ENCODE measurements around the gene C1orf50.
"Not testable (repeated sequence)": the region's sequence is repeated elsewhere in the genome, so short reads cannot be mapped to it uniquely, and the experiment has no call there.

Gene C1orf50

GRCh38 chr1:42766741-42767509 lies at the start of gene C1orf50, which contains the start of gene P3H1:
Gene C1orf50 (plus strand): TSS chr1:42767249. CDS start chr1:42767312, 63 bp downstream.
Gene P3H1 (minus strand): TSS chr1:42767028. CDS start chr1:42766971, 57 bp downstream.
- DNase-seq (ENCODE audit: insufficient read length, low spot score) = peak; percentile 94
- TF ChIP-seq POLR2A (IDR thresholded peaks at IDR 0.05; ENCODE audit: low read depth, low read length) = peak; percentile 99
- peak; percentile 69 for FAIRE-seq

GRCh38 chr1:42720868-42721267 lies 46.2 kb upstream of the C1orf50 start:
- TF ChIP-seq POLR2A (IDR thresholded peaks at IDR 0.05; ENCODE audit: low read depth, low read length) = no peak
- DNase-seq (ENCODE audit: insufficient read length, low spot score) = no peak

DNA sequence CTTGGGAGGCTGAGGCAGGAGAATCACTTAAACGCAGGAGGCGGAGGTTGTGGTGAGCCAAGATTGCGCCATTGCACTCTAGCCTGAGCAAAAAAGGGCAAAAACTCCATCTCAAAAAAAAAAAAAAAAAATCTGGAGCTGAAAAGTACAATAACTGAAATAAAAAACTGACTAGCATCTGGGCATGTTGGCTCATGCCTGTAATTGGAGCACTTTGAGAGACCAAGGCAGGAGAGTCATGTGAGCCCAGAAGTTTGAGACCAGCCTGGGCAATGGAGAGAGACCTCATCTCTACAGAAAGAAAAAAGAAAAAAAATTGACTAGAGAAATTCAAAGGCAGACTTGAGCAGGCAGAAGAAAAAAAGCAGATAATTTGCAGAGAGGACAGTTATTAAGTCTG lies 45.1 kb upstream of the C1orf50 start:
- FAIRE-seq = no peak
- TF ChIP-seq POLR2A (IDR thresholded peaks at IDR 0.05; ENCODE audit: low read depth, low read length) = no peak
- no peak for DNase-seq (ENCODE audit: insufficient read length, low spot score)

More at GRCh38 chr1:42720868-42721267, 46.2 kb upstream of the C1orf50 start:
- no peak for FAIRE-seq

GRCh38 chr1:42722403-42722802 lies 44.6 kb upstream of the C1orf50 start:
- not testable (repeated sequence) for FAIRE-seq; DNase-seq (ENCODE audit: insufficient read length, low spot score)

DNA sequence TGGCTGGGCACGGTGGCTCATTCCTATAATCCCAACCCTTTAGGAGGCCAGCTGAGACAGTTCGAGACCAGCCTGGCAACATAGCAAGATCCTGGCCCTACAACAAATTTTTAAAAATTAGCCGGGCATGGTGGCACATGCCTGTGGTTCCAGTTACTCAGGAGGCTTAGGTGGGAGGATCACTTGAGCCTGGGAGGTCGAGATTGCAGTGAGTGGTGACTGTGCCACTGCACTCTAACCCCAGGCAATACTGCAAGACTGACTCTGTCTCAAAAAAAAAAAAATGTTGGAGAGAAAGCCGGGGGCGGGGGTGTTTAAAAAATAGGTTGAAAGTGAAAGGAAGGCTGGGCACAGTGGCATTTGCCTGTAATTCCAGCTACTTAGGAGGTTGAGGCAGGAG lies 43.5 kb upstream of the C1orf50 start:
- no peak for FAIRE-seq
- no peak for DNase-seq (ENCODE audit: insufficient read length, low spot score)
- no peak for TF ChIP-seq POLR2A (IDR thresholded peaks at IDR 0.05; ENCODE audit: low read depth, low read length)

- FAIRE-seq; DNase-seq (ENCODE audit: insufficient read length, low spot score): not testable (repeated sequence)
These were observed 41.2 kb upstream of the C1orf50 start for GRCh38 chr1:42725820-42726219.

DNA sequence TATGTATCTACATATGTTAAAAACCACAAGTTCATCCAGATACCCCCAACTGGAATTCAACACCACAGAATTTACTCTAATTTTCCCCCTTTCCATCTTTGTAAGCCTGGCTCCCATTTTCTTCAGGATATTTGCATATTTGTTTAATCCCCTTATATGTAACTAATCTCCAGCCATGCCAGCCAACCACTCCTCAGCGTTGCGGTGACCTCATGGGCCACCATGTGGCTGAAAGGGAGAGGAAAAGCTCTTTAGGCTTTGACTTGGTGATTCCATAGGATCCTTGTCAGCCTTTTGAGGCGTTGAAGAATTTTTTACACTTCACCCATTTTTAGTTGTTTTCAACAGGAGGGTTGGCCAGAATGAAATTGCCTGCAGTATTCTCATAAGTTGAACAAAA lies 37.0 kb upstream of the C1orf50 start:
- FAIRE-seq = no peak
- no peak for TF ChIP-seq POLR2A (IDR thresholded peaks at IDR 0.05; ENCODE audit: low read depth, low read length)
- DNase-seq (ENCODE audit: insufficient read length, low spot score) = no peak

DNA sequence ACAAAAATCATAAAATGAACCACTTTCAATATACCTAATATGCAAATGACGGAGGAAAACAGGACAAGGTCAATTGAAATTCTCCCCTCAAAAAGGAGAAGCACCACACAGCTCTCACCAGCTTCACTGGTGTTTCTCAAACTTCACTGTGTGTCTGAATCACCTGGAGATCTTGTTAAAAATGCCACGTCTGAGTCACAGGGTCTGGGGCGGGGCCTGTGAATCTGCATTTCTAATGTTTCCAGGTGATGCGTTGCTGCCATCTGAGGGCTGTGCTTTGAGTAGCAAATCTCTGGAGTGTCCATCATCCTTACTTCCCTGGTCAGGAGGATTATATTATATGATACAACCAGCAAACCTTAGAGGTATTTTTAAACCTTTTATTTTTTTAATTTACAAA lies 36.1 kb upstream of the C1orf50 start:
- no peak for TF ChIP-seq POLR2A (IDR thresholded peaks at IDR 0.05; ENCODE audit: low read depth, low read length)
- DNase-seq (ENCODE audit: insufficient read length, low spot score) (no peak), FAIRE-seq (no peak)

- TF ChIP-seq POLR2A (IDR thresholded peaks at IDR 0.05; ENCODE audit: low read depth, low read length) = no peak
- no peak for FAIRE-seq
- DNase-seq (ENCODE audit: insufficient read length, low spot score) = no peak
These were observed 35.5 kb upstream of the C1orf50 start for GRCh38 chr1:42731585-42731984.

- TF ChIP-seq POLR2A (IDR thresholded peaks at IDR 0.05; ENCODE audit: low read depth, low read length) = no peak
- no peak for FAIRE-seq
- no peak for DNase-seq (ENCODE audit: insufficient read length, low spot score)
These were observed 34.8 kb upstream of the C1orf50 start for GRCh38 chr1:42732126-42732680.

- no peak for DNase-seq (ENCODE audit: insufficient read length, low spot score)
- FAIRE-seq = no peak
- TF ChIP-seq POLR2A (IDR thresholded peaks at IDR 0.05; ENCODE audit: low read depth, low read length) = no peak
These were observed 33.4 kb upstream of the C1orf50 start for GRCh38 chr1:42733415-42734200.

DNA sequence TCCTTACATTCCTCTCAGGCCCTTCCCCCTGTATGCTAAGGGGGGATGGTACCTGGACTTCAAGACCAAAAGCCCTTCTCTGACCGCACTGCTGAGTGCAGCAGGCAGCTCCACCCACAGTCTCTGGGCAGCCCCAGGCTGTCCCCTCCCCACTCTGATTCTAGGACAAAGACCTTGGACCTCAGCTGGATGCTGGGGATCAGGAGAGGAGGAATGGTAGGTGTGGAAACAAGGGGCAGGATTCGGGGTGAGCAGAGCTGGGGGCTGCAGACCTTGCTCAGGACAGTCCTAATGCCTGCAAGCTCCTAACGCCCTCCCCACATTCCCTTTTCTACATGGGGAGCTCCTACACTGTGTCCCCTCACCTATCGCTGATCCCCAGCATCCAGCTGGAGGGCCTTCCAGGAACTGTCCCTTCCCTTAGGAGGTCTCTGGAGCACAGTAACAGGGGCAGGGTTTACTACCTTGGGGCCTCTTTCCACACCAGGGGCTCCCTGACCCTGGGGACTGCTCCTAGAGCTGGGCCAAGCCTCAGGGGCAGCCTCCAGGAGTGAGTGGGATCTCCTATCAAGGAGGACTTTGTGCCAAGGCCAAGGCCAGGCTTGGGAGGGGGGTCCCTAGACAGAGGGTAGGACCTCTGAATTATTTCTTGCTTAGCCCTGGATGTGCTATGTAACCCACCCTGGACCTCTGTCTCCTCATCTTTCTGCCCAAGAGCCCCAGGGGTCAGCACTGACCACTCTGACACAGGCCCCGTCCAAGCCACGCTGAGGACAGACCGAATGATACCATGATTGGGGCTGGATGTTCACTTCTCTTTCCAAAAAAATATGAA lies 32.6 kb upstream of the C1orf50 start:
- no peak for TF ChIP-seq POLR2A (IDR thresholded peaks at IDR 0.05; ENCODE audit: low read depth, low read length)
- FAIRE-seq (no peak), DNase-seq (ENCODE audit: insufficient read length, low spot score) (no peak)

DNA sequence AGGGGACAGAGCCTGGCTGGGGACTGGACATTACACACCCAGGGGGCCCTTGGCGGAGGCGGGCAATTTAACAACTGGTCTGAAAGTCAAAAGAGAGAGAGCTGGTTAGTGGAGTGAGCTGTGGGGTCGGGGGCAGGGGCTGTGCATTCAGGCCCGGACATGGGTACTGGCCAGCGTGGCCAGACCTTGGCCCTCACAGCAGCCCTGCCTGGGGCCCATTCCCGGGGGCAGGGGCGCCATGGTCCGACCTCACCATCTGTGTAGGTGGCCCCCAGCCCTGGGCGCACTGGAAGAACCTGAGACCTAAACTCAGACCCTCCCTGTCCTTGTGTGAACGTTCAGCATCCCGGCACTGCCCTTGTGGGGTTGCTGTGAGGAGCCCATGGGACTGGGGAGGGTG lies 32.0 kb upstream of the C1orf50 start:
- no peak for TF ChIP-seq POLR2A (IDR thresholded peaks at IDR 0.05; ENCODE audit: low read depth, low read length)
- DNase-seq (ENCODE audit: insufficient read length, low spot score) (no peak), FAIRE-seq (no peak)

Data from H54 (cell line).